KG1 (cell line): ENCODE measurements around the gene CACNA2D2.

ENCODE experiments used
- DNase-seq: peaks from one replicate; lab custom pipeline; 2025; lab: John Stamatoyannopoulos, UW

Gene CACNA2D2

GRCh38 chr3:50495609-50496423 lies 7.6 kb downstream of the CACNA2D2 start:
- DNase-seq: no peak

GRCh38 chr3:50494126-50494525 lies 9.3 kb downstream of the CACNA2D2 start:
- DNase-seq: no peak

- DNase-seq: no peak
Measured at GRCh38 chr3:50493623-50494022, 9.8 kb downstream of the CACNA2D2 start.

- no peak for DNase-seq
Measured at GRCh38 chr3:50493086-50493485, 10.3 kb downstream of the CACNA2D2 start.

- DNase-seq: no peak
Measured at GRCh38 chr3:50491023-50491422, 12.4 kb downstream of the CACNA2D2 start.

- DNase-seq: no peak
Measured at GRCh38 chr3:50490424-50490823, 13.0 kb downstream of the CACNA2D2 start.

- no peak for DNase-seq
Measured at GRCh38 chr3:50487181-50487580, 16.3 kb downstream of the CACNA2D2 start.

- no peak for DNase-seq
Measured at GRCh38 chr3:50486219-50486888, 17.1 kb downstream of the CACNA2D2 start.

GRCh38 chr3:50484722-50485121 lies 18.7 kb downstream of the CACNA2D2 start:
- no peak for DNase-seq

GRCh38 chr3:50483374-50483773 lies 20.1 kb downstream of the CACNA2D2 start:
- DNase-seq: no peak

- no peak for DNase-seq
Measured at GRCh38 chr3:50481992-50482391, 21.4 kb downstream of the CACNA2D2 start.

- no peak for DNase-seq
Measured at GRCh38 chr3:50480471-50480870, 23.0 kb downstream of the CACNA2D2 start.

- no peak for DNase-seq
Measured at GRCh38 chr3:50479523-50479922, 23.9 kb downstream of the CACNA2D2 start.

GRCh38 chr3:50478671-50479260 lies 24.7 kb downstream of the CACNA2D2 start:
- DNase-seq: no peak

- no peak for DNase-seq
Measured at GRCh38 chr3:50478051-50478450, 25.4 kb downstream of the CACNA2D2 start.

GRCh38 chr3:50475348-50475747 lies 28.1 kb downstream of the CACNA2D2 start:
- no peak for DNase-seq

- no peak for DNase-seq
Measured at GRCh38 chr3:50474717-50475116, 28.7 kb downstream of the CACNA2D2 start.

- no peak for DNase-seq
Measured at GRCh38 chr3:50473768-50474167, 29.7 kb downstream of the CACNA2D2 start.

- DNase-seq: no peak
Measured at GRCh38 chr3:50472958-50473357, 30.5 kb downstream of the CACNA2D2 start.

GRCh38 chr3:50470658-50471057 lies 32.8 kb downstream of the CACNA2D2 start:
- no peak for DNase-seq

GRCh38 chr3:50467919-50468318 lies 35.5 kb downstream of the CACNA2D2 start:
- DNase-seq: no peak

GRCh38 chr3:50466177-50466576 lies 37.3 kb downstream of the CACNA2D2 start:
- no peak for DNase-seq

- no peak for DNase-seq
Measured at GRCh38 chr3:50464569-50464968, 38.9 kb downstream of the CACNA2D2 start.
